ENCODE data around the gene C3orf20. TPM values are rescaled to one million over a fixed set of nuclear protein-coding genes. Genes with fewer than 3 reads are reported as not detected.

C3orf20 gene
- total and polyA plus RNA-seq, 2 experiments from 2014 or later, result not detected

DNA sequence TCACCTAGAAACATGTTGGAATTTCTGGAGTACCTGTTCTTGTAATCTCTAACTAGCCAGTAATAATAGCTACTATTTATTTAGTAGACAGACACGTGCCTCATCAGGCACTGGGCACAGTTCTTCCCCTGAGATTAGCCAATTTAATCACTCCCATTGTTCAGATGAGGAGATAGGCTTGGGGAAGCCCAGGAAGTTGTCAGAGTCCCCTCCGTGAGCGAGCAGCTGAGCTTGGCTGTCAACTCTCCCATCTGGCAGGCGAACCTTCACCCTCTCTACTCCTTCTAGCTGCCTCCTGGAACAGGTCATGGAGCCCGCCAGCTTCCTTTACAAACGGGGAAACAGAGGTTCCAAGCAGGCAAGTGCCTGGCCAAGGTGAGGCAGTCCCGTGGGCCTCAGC, 112.7 kb downstream of the C3orf20 start:
- H3K36me3 Mint-ChIP-seq (ENCODE audit: low read depth), result no peaks in the 10 kb centered on the region
- Histone ChIP-seq H4K20me1 (replicated peaks; ENCODE audit: insufficient read depth) (no peaks in the 10 kb centered on the region), H3K79me2 (replicated peaks; ENCODE audit: insufficient read depth) (no peaks in the 10 kb centered on the region), H3K9me2 (ENCODE audit: insufficient read depth) (no peaks in the 10 kb centered on the region), H3K4me2 (no peak overlapping the region), H2AFZ (no peak overlapping the region), H3F3A (replicated peaks; ENCODE audit: low read depth) (no peaks in the 10 kb centered on the region), H3K27ac (ENCODE audit: low read depth) (no peak overlapping the region), H3K36me3 (ENCODE audit: insufficient read depth) (no peaks in the 10 kb centered on the region), H3K4me1 (ENCODE audit: insufficient read depth) (peaks cover 6% of the 10 kb centered on the region), H3K4me3 (no peak overlapping the region), H3K27me3 (ENCODE audit: insufficient read depth) (no peaks in the 10 kb centered on the region)
- no peak overlapping the region for H3K4me3 Mint-ChIP-seq
- peaks cover 8% of the 10 kb centered on the region for H3K27me3 Mint-ChIP-seq (ENCODE audit: insufficient read depth, low read depth, poor library complexity)
- ATAC-seq (no peak), DNase-seq (ENCODE audit: low spot score) (no peak)
- TF ChIP-seq ZNF114 (CRISPR knock-in tag; IDR thresholded peaks at IDR 0.05) (no peak), POLR2AphosphoS5 (IDR thresholded peaks at IDR 0.05; ENCODE audit: low read depth) (no peak), ETS1 (IDR thresholded peaks at IDR 0.05) (no peak), JUNB (IDR thresholded peaks at IDR 0.05; ENCODE audit: unreplicated experiment) (no peak), CTCF (conservative IDR thresholded peaks at IDR 0.05; ENCODE audit: low read depth in 2 of 2) (no peak), REST (IDR thresholded peaks at IDR 0.05; ENCODE audit: unreplicated experiment) (no peak), NANOG (IDR thresholded peaks at IDR 0.05; ENCODE audit: borderline replicate concordance) (no peak), CREB1 (CRISPR knock-in tag; IDR thresholded peaks at IDR 0.05; ENCODE audit: low read depth) (no peak), ZNF462 (CRISPR knock-in tag; IDR thresholded peaks at IDR 0.05) (no peak), STAT1 (IDR thresholded peaks at IDR 0.05; ENCODE audit: unreplicated experiment) (no peak), EZH2phosphoT487 (IDR thresholded peaks at IDR 0.05; ENCODE audit: unreplicated experiment) (no peak), ZNF331 (CRISPR knock-in tag; IDR thresholded peaks at IDR 0.05; ENCODE audit: low read depth) (no peak), EZH2 (IDR thresholded peaks at IDR 0.05; ENCODE audit: low read depth, unreplicated experiment) (no peak)
- H3K4me1 Mint-ChIP-seq, result peaks cover 19% of the 10 kb centered on the region; the same call in 2 of the 3 replicates
- no peaks in the 10 kb centered on the region; the same call in 2 of the 3 replicates for H3K9me3 Mint-ChIP-seq
- H3K27ac Mint-ChIP-seq, result no peak overlapping the region
